Activated T-cell treated with anti-CD3 and anti-CD28 coated beads for 24 hours (primary cell): ENCODE results near the gene GRID2.

Source experiments
- DNase-seq: peaks from one replicate; pipeline ENCODE4 v3.0.0-alpha.2; 2020; ENCODE audit warnings: low read depth

The GRID2 gene

GRCh38 chr4:92968996-92969395, 665.2 kb downstream of the GRID2 start:
- no peak for DNase-seq

- no peak for DNase-seq
Observed at GRCh38 chr4:92969650-92970379, 666.0 kb downstream of the GRID2 start.

GRCh38 chr4:92970996-92971395, 667.2 kb downstream of the GRID2 start:
- DNase-seq: no peak

- DNase-seq: no peak
Observed at GRCh38 chr4:92988301-92988700, 684.5 kb downstream of the GRID2 start.

- DNase-seq: no peak
Observed at GRCh38 chr4:92992758-92993157, 689.0 kb downstream of the GRID2 start.

- DNase-seq: no peak
Observed at GRCh38 chr4:92994727-92995126, 691.0 kb downstream of the GRID2 start.

- no peak for DNase-seq
Observed at GRCh38 chr4:92996533-92996932, 692.8 kb downstream of the GRID2 start.

- DNase-seq: no peak
Observed at GRCh38 chr4:93000910-93001309, 697.1 kb downstream of the GRID2 start.

GRCh38 chr4:93002240-93002639, 698.5 kb downstream of the GRID2 start:
- no peak for DNase-seq

- DNase-seq: no peak
Observed at GRCh38 chr4:93016350-93016749, 712.6 kb downstream of the GRID2 start.

- DNase-seq: no peak
Observed at GRCh38 chr4:93018243-93018642, 714.5 kb downstream of the GRID2 start.

- no peak for DNase-seq
Observed at GRCh38 chr4:93018806-93019205, 715.0 kb downstream of the GRID2 start.

- no peak for DNase-seq
Observed at GRCh38 chr4:93029769-93030168, 726.0 kb downstream of the GRID2 start.

- DNase-seq: no peak
Observed at GRCh38 chr4:93030670-93031069, 726.9 kb downstream of the GRID2 start.

GRCh38 chr4:93031431-93032098, 727.8 kb downstream of the GRID2 start:
- DNase-seq: no peak

- DNase-seq: no peak
Observed at GRCh38 chr4:93042746-93043145, 739.0 kb downstream of the GRID2 start.

GRCh38 chr4:93053140-93053539, 749.4 kb downstream of the GRID2 start:
- no peak for DNase-seq

- DNase-seq: no peak
Observed at GRCh38 chr4:93061826-93062225, 758.1 kb downstream of the GRID2 start.

GRCh38 chr4:93063325-93063724, 759.6 kb downstream of the GRID2 start:
- no peak for DNase-seq

- no peak for DNase-seq
Observed at GRCh38 chr4:93065790-93066189, 762.0 kb downstream of the GRID2 start.

GRCh38 chr4:93066749-93067148, 763.0 kb downstream of the GRID2 start:
- DNase-seq: no peak

GRCh38 chr4:93072292-93072691, 768.5 kb downstream of the GRID2 start:
- DNase-seq: no peak

- no peak for DNase-seq
Observed at GRCh38 chr4:93080316-93080715, 776.5 kb downstream of the GRID2 start.
